ENCODE data around the gene MPEG1.

- TF ChIP-seq CTCF (IDR thresholded peaks at IDR 0.05) (no peak), POLR2A (IDR thresholded peaks at IDR 0.05) (no peak)
These were observed 7.1 kb upstream of the MPEG1 start for GRCh38 chr11:59219836-59220235.
